ACHN (cell line): ENCODE results near the gene OR4S1.
"Not testable (repeated sequence)": the region's sequence is repeated elsewhere in the genome, so short reads cannot be mapped to it uniquely, and the experiment has no call there.

ENCODE experiments used
- DNase-seq: peaks from one replicate; pipeline ENCODE4 v3.0.0-alpha.2; 2015
- in situ Hi-C: cut with HindIII; loops from 2 replicates; pipeline ENCODE4 v1.10.0; 2017; ENCODE audit warnings: low sequenced_read_pairs, low pct_ligation_motif_present, low pct_unique_long_range_greater_than_20kb

The OR4S1 gene, protein sequence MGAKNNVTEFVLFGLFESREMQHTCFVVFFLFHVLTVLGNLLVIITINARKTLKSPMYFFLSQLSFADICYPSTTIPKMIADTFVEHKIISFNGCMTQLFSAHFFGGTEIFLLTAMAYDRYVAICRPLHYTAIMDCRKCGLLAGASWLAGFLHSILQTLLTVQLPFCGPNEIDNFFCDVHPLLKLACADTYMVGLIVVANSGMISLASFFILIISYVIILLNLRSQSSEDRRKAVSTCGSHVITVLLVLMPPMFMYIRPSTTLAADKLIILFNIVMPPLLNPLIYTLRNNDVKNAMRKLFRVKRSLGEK

GRCh38 chr11:48305923-48306322 lies at the start of gene OR4S1:
TSS of gene OR4S1 (plus strand) at chr11:48306223. CDS start at chr11:48306223, 0 bp downstream.
- in situ Hi-C loops: no loop called here
- no peak for DNase-seq

DNA sequence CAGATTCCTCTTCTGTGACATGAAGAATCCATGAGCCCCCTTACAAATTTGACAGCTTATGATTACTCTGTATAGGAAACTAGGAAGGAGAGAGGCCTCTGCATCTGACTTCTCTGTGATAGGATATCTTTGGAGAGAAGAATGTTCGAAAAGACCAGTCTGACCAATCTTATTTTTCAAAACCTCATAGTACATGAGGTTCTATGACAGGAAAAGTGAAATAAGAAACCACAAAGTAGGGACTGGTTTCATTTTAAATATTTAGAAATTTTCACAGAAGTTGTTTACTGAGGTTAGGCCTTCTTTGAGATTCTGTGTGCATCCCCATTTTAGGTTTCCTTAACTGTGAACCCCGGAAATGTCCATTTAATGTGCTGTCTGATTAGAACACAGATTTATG lies 44.4 kb upstream of the OR4S1 start:
- no peak for DNase-seq
- in situ Hi-C loops: no loop called here

DNA sequence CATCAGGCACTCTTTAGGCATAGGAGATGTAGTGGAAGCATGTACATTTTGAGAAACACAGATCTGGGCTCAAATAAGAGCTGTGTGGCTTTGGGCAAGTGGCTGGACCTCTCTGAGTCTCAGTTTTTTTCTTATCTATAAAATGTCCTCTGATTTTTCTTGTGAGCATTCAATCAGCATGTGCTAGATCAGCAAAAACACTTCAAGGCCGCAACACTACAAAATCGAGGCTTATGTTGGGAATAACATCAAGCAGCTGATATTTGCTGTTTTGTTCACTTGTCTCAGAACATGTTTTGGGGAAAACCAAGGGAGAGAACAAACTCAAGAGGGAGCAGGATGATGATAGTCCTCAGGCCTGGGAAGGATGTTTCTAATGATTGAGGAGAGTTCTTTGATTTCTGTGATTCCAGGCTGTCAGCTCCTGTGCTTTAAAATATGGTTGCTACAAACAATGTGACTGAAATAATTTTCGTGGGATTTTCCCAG lies 42.6 kb upstream of the OR4S1 start, which contains the start of gene OR4X1:
OR4X1 (plus strand) TSS at position 439 of the 489 bp plus-strand sequence; CDS start at position 439, 0 bp downstream.
- in situ Hi-C loops: no loop called here
- no peak for DNase-seq

DNA sequence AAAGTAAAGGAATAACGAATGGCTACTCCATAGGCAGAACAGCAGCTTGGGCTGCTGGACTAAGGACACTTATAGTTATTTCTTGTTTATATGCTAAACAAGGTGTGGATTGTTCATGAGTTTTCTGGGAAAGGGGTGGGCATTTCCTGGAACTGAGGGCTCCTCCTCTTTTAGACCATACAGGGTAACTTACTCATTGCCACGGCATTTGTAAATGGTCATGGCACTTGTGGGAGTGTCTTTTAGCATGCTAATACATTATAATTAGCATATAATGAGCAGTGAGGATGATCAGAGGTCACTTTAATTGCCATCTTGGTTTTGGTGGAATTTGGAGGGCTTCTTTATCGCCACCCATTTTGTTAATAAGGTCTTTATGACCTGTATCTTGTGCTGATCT lies 35.4 kb upstream of the OR4S1 start:
- no peak for DNase-seq
- in situ Hi-C loops: no loop called here

- DNase-seq: no peak
- in situ Hi-C loops: no loop called here
These were observed 33.4 kb upstream of the OR4S1 start for GRCh38 chr11:48272606-48273005.

GRCh38 chr11:48307760-48308386 lies 1.9 kb downstream of the OR4S1 start:
- peak; percentile 55 for DNase-seq

DNA sequence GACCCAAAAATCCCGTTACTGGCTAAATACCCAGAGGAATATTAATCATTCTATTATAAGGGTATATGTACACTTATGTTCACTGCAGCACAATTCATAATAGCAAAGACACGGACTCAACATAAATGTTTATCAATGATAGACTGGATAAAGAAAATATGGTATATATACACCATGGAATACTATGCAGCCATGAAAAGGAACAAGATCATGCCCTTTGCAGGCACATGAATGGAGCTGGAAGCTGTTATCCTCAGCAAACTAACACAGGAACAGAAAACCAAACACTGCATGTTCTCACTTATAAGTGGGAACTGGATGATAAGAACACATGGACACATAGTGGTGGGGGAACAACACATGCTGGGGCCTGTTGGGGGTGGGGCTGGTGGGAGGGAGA lies 7.6 kb downstream of the OR4S1 start:
- DNase-seq, in situ Hi-C loops: not testable (repeated sequence)

More at GRCh38 chr11:48307760-48308386, 1.9 kb downstream of the OR4S1 start:
- in situ Hi-C loops: no loop called here

- in situ Hi-C loops, DNase-seq: not testable (repeated sequence)
These were observed 13.8 kb downstream of the OR4S1 start for GRCh38 chr11:48319813-48320212.

- in situ Hi-C loops, DNase-seq: not testable (repeated sequence)
These were observed 18.6 kb downstream of the OR4S1 start, which contains the start of gene OR4C3 for GRCh38 chr11:48324620-48325019. TSS of gene OR4C3 (plus strand) at chr11:48324920. CDS start at chr11:48325022, 102 bp downstream.

DNA sequence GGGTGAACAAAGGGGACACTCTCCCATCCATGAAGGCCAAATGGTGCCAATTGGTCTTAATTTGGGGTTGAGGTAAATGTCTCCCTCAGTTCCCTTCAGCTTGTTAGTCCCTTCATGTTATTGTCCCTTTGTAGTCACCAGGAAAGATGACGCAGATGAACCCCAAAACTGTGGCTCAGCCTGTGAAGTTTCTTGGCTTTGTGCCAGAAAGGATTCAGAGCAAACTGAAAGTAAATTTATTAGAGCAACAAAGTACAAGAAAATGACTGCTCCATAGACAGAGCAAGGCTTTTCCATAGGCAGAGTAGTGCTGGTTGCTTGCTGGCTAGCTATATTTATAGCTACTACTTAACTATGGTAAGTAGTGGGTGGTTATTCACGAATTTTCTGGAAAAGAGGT lies 35.4 kb downstream of the OR4S1 start:
- no peak for DNase-seq
- in situ Hi-C loops: no loop called here

- DNase-seq, in situ Hi-C loops: not testable (repeated sequence)
These were observed 36.5 kb downstream of the OR4S1 start for GRCh38 chr11:48342505-48342904.

DNA sequence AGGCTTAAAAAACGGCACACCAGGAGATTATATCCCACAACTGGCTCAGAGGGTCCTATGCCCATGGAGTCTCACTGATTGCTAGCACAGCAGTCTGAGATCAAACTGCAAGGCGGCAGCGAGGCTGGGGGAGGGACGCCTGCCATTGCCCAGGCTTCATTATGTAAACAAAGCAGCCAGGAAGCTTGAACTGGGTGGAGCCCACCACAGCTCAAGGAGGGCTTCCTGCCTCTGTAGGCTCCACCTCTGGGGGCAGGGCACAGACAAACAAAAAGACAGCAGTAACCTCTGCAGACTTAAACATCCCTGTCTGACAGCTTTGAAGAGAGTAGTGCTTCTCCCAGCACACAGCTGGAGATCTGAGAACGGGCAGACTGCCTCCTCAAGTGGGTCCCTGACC lies 40.3 kb downstream of the OR4S1 start:
- DNase-seq, in situ Hi-C loops: not testable (repeated sequence)

GRCh38 chr11:48354013-48354412 lies 48.0 kb downstream of the OR4S1 start:
- no peak for DNase-seq
- in situ Hi-C loops: no loop called here

GRCh38 chr11:48354677-48355076 lies 48.7 kb downstream of the OR4S1 start:
- in situ Hi-C loops: no loop called here
- DNase-seq: no peak
